ENCODE results near the gene KITLG.
A peak's percentile ranks its signal among the peaks of the same experiment; 100 is the strongest.
"Not testable (repeated sequence)": the region's sequence is repeated elsewhere in the genome, so short reads cannot be mapped to it uniquely, and the experiment has no call there.

Gene KITLG

DNA sequence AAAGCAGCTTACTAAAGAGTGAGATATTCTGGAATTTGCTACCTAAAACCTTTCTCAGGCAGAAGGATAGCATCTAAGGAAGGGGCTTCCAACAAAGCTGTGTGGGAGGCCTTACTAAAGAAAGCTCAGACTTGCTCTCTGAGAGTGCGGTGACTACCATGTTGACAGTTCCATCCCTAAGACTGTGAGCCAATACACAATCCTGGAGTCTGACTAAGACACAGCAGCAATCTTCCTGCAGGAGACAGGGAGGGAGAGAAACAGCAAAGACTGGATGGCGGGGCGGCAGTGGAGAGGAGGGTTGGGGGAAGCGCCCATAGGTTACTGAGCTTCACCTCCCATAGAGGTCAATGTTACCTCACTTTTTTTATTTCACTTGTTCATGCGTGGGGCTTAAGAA lies 70.9 kb downstream of the KITLG start:
- TF ChIP-seq, protein P1, sequence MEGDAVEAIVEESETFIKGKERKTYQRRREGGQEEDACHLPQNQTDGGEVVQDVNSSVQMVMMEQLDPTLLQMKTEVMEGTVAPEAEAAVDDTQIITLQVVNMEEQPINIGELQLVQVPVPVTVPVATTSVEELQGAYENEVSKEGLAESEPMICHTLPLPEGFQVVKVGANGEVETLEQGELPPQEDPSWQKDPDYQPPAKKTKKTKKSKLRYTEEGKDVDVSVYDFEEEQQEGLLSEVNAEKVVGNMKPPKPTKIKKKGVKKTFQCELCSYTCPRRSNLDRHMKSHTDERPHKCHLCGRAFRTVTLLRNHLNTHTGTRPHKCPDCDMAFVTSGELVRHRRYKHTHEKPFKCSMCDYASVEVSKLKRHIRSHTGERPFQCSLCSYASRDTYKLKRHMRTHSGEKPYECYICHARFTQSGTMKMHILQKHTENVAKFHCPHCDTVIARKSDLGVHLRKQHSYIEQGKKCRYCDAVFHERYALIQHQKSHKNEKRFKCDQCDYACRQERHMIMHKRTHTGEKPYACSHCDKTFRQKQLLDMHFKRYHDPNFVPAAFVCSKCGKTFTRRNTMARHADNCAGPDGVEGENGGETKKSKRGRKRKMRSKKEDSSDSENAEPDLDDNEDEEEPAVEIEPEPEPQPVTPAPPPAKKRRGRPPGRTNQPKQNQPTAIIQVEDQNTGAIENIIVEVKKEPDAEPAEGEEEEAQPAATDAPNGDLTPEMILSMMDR (IDR thresholded peaks at IDR 0.05; ENCODE audit: control insufficient read depth, extremely low read depth, insufficient read depth) = no peak
- H3K4me3 ChIP-seq (ENCODE audit: low read depth, low read length) = no peak overlapping the region
- DNase-seq (ENCODE audit: low read depth) = no peak

DNA sequence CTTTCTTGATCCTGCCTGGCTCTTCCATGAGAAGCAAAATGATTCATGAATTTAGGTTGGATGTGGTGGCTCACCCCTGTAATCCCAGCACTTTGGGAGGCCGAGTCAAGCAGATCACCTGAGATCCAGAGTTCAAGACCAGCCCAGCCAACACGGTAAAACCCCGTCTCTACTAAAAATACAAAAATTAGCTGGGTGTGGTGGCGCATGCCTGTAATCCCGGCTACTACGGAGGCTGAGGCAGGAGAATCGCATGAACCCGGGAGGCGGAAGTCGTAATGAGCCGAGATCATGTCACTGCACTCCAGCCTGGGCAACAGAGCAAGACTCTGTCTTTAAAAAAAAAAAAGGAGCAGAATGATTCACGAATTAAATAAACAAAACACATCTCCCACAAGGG lies 72.4 kb downstream of the KITLG start:
- not testable (repeated sequence) for DNase-seq (ENCODE audit: low read depth); H3K4me3 ChIP-seq (ENCODE audit: low read depth, low read length)

DNA sequence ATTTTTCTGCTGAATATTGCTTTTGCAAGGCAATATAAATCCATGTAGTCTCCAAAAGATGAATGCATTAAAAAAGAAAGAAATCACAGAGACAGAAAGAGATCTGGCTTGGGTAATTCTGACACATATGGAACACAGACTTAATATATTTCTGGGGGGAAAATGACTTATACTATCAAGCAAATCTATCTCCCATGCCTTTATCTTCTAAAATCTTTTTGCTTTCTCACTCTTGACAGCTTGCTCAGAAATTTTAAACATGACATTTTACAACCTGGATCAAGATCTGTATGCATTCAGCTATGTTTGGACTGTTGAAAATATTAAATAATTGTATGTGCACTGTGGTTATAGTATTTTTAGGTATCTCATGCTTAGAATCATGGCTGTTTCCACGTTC lies 73.0 kb downstream of the KITLG start:
- DNase-seq (ENCODE audit: low read depth) = no peak
- TF ChIP-seq, protein P1 (IDR thresholded peaks at IDR 0.05; ENCODE audit: control insufficient read depth, extremely low read depth, insufficient read depth) = no peak
- H3K4me3 ChIP-seq (ENCODE audit: low read depth, low read length) = no peak overlapping the region

DNA sequence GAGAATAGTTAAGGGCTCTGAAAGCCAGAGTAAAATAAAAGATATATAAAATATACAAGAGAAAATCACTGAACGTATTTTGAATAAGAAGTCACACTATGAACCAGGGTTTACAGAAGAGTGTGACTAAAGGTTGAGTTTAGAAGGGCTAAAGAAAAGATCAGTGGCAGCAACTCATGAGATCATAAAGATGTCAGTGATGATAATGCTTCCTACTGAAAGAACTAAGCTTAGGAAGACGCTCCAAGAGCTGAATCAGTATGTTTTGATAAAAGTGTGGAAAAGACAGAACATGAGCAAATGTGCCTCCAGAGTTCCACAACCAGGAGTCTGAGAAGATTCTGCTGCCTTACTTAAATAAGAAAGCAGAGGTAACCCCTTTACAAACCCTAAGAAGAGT lies 74.6 kb downstream of the KITLG start:
- no peak overlapping the region for H3K4me3 ChIP-seq (ENCODE audit: low read depth, low read length)
- no peak for DNase-seq (ENCODE audit: low read depth)
- TF ChIP-seq, protein P1 (IDR thresholded peaks at IDR 0.05; ENCODE audit: control insufficient read depth, extremely low read depth, insufficient read depth) = no peak

DNA sequence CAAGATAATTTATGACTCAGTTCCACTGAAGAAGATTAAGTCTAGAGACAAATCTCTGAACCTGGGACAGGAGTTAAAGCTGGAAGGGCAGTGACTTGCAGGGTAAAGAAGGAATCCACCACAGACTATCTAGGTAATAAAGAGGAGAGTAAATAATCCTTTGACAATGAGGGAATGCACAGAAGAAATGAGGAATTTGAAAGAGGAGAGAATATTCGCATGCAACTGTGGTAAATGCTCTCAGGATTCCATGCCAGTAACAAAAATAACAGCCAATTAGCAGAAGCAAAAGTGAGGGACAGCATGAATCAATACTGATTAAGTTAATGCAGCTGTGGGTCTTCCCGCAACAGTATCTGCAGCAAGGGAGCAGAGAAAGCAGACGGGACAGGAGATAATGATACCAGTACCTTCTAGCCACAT lies 77.0 kb downstream of the KITLG start:
- no peak overlapping the region for H3K4me3 ChIP-seq (ENCODE audit: low read depth, low read length)
- TF ChIP-seq, protein P1 (IDR thresholded peaks at IDR 0.05; ENCODE audit: control insufficient read depth, extremely low read depth, insufficient read depth) = no peak
- no peak for DNase-seq (ENCODE audit: low read depth)

DNA sequence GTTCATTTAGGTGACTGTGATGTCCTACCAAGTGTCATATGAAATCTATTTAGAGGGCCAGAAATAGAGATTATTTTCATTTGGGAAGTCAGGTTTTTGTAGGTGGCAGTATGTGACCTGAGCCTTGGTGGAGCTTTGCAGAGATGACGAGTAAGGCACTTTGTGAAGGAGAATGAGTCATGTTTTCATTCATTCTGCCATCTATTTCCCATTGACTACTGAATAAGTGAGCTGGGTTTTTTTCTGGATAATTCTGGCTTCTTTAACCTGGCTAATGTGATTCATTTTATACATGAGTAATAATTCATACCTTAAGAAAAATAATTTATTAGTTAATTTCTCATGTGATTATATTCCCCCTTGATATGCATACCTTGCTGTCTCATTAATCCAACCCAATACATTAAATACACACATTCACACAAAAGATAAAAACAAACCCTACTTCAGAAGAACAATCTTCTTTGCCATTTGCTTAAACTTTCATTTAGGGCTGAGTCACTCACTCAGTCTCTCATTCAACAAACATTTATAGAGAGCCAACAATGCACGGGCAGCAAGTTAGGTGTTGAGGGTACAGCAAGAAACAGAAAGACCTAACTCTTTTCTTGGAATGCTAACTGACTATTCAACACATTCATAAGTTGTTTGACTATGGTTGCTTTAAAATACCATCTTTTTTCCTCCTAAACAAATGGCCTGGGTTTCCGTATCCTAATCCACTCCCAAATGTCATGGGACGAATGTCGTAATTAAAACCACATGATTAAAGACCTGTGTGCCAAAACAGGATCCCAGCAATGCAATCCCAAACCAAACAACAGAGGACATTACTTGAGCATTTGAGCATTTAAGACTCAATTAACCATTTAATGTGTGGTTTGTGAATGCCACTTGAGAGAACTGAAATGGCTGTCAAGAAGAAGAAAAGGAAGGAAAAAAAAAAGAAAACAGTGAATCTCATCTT lies 78.0 kb downstream of the KITLG start:
- 0 out of 2 replicates have a peak overlapping the region, but pooled peaks have one; percentile 5 for H3K4me3 ChIP-seq (ENCODE audit: low read depth, low read length)
- peak; percentile 94 for DNase-seq (ENCODE audit: low read depth)
- TF ChIP-seq, protein P1 (IDR thresholded peaks at IDR 0.05; ENCODE audit: control insufficient read depth, extremely low read depth, insufficient read depth) = no peak

DNA sequence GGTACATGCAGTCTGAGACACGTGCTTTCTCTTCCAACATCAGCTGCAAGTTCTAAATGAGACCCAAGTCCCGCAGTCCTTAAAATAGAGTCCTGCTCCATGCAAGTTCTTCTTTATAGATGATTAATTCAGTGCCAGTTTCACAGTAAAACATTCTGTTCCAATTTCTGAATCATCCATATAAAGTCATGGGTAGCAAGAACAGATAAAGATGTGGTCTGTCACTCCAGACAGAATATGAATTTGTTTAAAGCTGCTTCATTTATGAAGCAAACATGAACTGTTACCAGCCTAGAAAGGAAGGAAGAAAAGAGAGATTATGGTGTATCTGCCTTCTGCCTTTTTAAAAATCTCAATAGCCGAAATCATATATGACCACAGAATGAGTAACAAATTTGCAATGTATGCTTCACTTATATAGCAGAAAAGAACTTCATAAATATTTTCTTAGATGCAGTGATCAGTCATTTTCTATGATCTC lies 83.3 kb downstream of the KITLG start:
- H3K4me3 ChIP-seq (ENCODE audit: low read depth, low read length) = no peak overlapping the region
- TF ChIP-seq, protein P1 (IDR thresholded peaks at IDR 0.05; ENCODE audit: control insufficient read depth, extremely low read depth, insufficient read depth) = no peak
- no peak for DNase-seq (ENCODE audit: low read depth)

All from LNCaP clone FGC (cell line).